ENCODE results near the gene DNAH17.

DNA sequence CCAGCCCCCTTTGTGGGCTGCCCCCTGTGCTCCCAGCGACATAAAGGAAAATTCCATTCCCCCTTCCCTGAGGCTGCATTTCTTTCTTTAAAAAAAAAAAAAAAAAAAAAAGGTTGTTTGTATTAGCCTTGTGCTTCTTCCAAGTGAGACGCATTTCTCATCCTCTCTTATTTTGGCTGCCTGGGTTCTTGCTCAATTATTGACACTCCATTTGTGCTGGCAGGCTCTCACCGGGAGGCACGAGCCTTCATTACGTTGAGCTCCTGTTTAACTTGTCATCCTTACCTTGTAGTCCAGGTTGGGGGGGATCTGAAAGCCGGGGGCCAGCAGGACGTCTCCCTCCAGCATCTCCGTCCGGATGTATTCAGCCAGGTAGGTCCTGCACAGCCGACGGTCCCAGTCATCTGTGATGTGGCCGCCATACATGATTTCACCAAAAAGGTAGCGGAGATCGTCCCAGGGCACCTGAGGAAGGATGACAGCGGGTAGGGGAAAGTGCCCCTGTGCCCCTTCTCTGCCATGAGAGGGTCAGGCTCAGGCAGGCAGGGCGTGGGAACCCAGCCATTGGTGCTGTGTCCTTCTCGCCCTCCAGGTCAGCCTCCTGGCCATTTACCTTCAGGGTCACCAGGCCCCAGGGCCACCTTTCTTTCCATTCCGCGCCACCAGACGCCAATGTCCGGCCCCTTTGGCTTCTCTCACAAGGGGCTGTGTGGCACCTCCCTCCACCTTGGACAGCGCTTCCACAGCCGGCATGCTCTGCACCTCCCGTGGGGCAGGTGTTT is 148.2 kb downstream of the DNAH17 start:
- TF ChIP-seq EZH2 (optimal IDR thresholded peaks at IDR 0.05; ENCODE audit: low read depth, low read length), result no peak
- TF ChIP-seq CTCF (IDR thresholded peaks at IDR 0.05; ENCODE audit: low read length), result no peak
- no peak for TF ChIP-seq EZH2phosphoT487 (IDR thresholded peaks at IDR 0.05; ENCODE audit: low read length)

Measured in MM.1S (cell line).